HG03439 (cell line): Measurements from ENCODE around the gene CEACAM1.
"Not testable (repeated sequence)": the region's sequence is repeated elsewhere in the genome, so short reads cannot be mapped to it uniquely, and the experiment has no call there.

Experiments
- ATAC-seq: cut with Tn5 transposase; IDR thresholded peaks from one replicate; pipeline ENCODE4 v1.9.1; 2021; ENCODE audit warnings: mild to moderate bottlenecking, moderate library complexity; ENCODE audit not compliant: unreplicated experiment

Gene CEACAM1

DNA sequence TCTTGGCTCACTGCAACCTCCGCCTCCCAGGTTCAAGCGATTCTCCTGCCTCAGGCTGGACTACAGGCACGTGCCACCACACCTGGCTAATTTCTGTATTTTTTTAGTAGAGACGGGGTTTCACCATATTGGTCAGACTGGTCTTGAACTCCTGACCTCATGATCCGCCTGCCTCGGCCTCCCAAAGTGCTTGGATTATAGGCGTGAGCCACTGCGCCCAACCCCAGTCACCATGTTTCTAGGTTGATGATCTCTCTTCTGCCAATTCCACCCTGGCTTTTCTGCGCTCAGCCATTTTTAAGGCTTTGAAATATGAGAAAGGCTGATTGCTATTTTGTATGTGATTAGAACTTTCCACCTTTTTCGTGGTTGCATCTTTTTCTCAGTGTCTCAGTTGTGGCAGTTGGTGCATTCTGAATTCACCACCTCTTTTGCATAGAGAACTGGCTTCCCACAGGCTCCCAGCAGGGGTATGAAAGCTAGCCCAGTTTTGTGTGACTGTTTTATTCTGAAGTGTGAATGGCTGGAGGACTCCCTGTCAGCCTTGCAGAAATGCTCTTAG is 15.5 kb downstream of the CEACAM1 start:
- no peak for ATAC-seq

DNA sequence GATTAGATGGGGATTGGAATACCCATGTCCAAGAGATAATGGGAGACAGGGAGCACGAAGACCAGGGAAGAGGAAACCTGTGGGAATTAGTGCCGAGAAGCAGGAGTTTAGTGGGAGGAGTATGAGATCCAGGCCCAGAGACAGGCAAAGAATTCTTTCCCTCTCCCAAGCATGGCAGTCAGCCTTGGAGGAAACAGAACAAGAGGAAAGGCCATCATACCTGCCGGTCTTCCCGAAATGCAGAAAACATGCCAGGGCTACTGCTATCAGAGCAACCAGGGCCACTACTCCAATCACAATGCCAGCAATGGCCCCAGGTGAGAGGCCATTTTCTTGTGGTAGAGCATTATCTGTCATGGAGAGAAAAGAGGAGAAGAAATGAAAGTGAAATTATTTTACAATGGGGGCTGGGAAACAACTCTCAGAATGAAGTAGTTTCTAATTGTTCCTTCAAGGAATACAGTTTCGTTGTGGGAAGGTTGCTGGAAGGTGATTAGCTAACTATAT is 16.1 kb downstream of the CEACAM1 start:
- ATAC-seq, result no peak

DNA sequence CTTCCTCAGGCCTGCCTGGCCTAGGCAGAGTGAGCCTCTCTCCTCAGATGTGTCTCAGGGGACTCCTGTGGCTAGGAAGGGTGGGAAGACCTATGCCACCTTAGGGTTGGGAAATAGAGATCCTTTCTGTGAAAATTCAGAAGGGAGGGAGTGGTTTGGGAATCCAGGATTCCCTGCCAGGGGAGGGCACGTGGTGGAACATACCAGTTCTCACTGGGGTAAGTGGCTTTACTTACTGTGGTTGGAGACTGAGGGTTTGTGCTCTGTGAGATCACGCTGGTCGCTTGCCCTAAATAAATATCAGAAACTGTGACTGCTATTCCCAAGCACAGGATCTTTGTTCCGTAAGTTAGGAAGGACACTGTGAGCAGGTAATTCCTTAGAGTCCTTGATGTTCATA is 16.9 kb downstream of the CEACAM1 start:
- ATAC-seq, result no peak

DNA sequence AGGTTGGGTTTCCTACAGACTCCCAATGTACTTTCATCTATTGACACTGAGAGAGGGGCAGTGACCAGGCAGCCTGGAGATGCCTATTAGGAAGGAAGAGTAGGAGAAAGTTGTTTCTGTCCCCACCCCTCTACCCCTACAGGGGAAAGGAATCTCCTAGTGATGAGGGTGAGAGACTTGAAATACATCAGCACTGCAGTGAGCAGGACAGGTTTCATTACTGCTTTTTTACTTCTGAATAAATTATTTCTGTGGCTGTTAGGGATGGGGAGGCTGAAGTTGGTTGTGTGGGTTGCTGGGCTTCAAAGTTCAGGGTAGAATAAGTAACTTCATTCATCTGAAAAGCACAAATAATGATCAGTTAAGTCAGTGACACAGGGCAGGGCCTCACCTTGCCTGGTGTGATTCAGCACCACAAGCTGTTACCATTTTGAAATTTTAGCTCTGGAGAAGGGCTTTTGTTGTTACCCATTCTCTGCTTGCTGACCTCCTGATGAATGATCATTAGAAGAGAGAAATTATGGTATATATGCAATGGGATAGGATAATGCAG is 19.3 kb downstream of the CEACAM1 start:
- no peak for ATAC-seq

DNA sequence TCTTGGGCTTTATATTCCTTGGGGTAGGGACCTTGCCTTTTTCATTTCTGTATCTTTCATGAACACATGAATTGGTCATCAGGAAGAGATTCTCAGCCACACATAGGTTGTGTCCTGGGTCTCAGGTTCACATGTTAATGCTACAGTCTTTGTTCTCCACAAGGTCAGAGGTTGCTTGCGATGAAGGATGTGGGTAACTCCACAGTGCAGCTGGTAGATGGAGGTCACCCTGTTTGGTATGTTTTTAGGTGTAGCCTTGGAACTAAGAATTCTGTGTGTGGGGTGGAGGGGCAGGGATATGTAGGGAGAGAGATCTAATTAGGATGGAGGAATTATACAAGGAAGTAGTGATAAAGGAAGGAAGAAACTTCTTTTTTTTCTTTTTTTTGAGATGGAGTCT is 23.2 kb downstream of the CEACAM1 start:
- ATAC-seq, result no peak

DNA sequence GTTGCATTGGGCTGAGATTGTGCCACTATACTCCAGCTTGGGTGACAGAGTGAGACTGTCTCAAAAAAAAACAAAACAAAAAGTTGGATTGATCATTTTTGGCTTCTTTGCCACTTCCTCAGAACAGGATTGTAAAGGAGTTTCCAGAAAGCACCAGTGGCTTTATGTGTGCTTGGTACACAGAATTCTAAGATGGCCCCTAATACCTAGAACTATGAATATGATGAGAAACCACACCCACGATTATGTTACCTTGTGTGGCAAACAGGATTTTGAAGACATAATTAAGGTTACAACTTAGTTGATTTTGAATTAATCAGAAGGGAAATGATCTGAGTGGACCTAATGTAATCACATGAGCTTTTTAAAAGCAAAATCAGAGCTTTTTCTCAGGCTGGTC is 26.5 kb downstream of the CEACAM1 start:
- no peak for ATAC-seq

DNA sequence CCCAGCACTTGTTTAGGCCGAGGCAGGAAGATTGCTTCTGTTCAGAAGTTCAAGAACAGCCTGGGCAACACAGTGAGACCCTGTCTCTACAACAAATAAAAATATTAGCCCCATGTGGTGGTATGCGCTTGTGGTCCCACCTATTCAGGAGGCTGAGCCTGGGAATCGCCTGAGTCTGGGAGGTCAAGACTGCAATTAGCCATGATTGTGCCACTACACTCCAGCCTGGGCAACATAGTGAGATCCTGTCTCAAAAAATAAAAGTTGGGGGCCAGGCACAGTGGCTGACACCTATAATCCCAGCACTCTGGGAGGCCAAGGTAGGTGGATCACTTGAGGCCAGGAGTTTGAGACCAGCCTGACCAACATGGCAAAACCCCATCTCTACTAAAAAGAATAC is 27.0 kb downstream of the CEACAM1 start:
- not testable (repeated sequence) for ATAC-seq

DNA sequence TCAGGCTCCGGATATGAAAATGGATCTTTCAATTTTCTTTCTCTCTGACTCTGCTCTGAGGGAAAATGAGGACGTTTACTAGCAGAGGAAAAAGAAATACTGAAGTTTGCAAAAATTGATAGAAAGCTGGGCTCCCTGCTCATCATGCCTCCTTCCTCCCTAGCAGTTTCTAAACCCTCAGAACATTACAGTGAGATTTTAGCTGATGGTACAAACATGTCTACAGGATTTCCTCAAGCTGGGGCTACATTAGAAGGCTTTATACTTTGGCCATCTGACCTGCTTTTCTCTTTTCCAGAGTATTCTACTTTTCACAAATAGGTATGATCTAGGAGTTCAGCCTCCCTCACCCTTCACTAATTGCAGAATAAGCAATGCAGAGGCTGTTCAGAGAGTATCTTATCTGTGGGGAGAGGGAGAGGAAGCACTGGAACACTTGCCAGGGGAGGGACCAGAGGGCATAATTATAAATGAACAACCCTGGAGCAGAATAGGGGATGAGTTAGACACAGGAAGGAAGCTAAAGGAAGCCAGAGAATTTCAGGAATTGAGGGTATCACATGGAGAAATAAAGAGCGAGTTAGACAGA is 30.0 kb downstream of the CEACAM1 start:
- ATAC-seq, result no peak

DNA sequence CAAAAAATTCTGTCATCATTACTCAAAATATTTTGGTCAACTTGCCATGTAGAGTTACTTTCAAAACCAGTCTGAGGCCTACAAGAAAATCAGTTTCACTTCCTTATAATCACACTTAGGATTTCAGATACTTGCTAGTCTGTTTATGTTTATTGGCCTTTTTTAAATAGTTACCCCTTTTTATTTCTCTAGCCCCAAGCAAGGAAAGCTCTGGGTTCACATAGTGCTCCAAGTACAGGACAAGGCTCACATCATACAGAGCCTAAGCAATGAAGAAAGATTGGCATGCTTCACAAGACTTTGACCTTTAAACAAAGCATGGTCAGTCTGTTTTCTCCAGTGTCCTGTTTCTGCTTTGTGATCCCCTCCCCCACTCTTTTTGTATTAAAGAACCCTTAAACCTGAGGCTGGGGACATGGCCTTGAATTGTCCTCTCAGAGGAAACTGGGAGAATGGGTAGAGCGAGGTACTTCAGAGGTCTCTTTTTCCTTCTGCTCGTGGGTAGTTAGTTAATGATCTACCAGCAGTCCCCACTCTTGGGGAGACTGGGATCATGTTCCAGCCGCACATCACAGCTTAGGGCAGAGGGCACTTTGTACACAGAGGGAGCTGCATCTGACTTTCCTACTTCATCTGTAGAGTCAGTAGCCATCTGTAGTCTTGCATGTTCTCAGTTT is 30.7 kb downstream of the CEACAM1 start:
- peak; percentile 63 for ATAC-seq

DNA sequence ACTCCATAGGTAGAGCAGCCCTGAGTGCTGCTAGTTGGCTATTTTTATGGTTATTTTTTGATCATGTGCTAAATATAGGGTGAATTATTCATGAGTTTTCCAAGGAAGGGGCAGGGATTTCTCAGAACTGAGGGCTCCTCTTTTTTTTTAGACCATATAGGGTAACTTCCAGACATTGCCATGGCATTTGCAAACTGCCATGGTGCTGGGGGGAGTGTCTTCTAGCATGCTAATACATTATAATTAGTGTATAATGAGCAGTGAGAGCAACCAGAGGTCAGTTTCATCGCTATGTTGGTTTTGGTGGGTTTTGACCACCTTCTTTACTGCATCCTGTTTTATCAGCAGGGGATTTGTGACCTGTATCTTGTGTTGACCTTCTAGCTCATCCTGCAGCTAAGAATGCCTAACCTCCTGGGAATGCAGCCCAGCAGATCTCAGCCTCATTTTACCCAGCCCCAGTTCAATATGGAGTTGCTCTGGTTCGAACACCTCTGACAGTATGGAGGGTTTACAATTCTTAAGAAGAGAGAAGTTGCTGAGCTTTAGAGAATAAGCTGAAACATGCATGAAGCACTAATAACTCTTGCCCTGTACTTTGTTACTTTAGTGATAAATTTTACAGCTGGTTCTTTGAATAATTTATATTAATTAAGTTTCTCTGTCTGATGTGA is 31.7 kb downstream of the CEACAM1 start:
- ATAC-seq, result no peak

DNA sequence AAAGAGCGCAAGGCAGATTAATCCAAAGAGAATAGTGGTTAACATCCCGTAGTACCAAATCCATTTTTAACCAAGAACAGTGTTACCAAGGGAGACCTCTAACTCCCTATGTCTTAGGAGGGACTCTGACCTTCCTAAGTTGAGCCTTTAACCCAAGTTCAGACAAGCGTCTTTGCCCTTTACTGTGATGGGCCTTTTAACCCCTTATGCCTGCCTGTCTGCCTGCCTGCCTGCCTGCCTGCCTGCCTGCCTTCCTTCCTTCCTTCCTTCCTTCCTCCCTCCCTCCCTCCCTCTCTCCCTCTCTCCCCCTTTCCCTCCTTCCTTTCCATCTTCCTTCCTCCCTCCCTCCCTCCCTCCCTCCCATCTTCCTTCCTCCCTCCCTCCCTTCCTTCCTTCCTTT is 32.6 kb downstream of the CEACAM1 start:
- no peak for ATAC-seq

DNA sequence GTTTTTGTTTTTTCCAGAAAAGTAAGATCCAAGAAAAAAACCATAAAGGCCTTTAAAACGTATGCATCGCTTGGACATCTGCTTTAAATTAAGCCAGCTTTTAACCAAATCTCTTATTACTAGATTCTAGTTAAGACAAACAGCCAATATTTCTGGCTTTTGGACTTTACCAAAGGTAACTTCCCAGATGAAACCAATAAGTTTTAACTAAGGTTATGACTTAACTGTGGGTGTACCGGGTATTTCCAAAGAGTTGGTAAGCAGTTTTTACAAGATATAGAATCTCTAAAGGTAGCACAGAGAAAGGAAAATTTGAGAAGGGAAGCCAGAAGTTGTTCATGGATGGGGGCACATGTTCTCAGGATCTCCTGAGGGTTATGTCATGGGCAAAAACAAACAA is 34.0 kb downstream of the CEACAM1 start:
- ATAC-seq, result no peak

DNA sequence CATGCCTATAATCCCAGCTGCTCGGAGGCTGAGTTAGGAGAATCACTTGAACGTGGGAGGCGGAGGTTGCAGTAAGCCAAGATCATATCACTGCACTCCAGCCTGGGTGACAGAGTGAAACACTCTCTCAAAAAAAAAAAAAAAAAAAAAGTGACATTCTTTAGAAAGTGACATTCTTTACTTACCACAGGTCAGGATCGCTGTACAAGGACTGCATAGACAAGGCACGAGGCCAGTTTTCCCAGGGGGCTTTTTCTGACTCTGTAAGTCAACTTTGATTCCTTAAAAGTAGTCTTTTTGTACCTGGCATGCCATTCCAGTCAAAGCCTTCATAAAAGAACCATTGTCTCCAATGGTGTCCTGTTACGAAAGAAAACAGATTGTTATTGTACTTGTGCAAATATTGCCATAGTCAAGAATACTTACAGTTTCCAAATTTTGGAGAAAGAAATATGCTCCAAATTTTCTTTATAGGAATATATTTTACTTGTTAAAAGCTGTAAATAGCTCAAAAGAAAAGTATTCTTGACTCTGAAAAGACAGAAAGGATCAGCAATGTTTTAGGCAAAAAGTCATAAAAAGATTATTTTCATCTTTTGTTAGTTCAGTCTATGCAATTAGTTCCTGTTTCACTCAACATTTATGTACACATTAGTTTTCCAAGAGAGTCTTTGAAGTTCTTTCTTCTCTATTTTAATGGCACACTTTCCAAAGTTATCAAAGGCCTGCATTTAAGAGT is 39.3 kb downstream of the CEACAM1 start:
- no peak for ATAC-seq

DNA sequence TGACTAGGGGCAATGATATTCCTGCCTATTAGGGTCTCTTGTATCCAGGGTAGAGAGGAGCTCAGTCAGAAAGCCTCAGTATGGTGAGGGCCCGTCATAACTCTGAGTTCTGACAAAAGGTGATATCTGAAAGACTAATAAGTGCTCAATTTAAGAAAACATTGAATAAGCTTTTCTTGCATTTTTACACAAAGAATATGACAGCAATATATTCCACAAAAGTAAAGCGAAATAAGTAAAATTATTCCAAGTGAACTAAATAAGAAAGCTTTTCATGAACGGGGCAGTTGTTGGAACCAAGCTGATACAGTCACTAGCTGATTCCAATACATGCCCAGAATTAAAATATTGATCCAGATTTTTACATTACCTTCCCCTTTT is 40.5 kb downstream of the CEACAM1 start:
- no peak for ATAC-seq

DNA sequence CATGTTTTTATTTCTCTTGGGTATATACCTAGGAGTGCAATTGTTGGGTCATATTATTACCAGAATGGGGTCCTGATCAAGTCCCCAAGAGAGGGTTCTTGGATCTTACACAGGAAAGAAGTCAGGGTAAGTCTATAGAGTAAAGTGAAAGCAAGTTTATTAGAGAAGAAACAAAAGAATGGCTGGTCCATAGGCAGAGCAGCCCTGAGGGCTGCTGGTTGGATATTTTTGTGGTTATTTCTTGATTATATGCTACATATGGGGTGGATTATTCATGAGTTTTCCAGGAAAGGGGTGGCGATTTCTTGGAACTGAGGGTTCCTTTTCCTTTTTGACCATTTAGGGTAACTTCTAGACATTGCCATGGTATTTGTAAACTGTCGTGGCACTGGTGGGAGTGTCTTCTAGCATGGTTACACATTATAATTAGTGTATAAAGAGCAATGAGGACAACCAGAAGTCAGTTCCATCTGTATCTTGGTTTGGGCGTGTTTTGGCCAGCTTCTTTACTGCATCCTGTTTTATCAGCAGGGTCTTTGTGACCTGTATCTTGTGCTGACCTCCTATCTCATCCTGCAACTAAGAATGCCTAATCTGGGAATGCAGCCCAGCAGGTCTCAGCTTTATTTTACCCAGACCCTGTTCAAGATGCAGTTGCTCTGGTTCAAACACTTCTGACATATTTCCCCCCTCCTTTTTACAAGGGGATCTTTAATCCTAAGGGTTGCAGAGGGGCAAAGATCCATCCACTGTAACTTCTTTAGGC is 41.1 kb downstream of the CEACAM1 start:
- ATAC-seq, result no peak

DNA sequence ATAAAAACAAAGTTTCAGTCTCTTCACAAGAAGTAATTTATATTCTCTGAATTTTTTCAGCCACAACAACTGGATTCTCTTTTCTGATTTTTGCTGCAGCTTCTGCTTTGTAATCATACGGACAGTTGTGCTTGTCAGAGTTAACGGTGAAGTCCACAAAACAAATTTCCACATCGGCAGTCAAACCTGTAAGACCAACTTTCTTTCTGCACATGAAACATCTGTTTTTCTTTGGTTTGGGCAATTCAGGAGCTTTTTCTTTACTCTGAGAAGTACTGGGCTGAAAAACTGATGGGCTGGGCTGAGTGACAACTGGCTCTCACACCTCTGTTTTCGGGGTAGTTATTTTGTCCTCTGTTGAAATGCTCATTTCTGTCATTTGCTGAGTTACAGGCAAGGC is 43.2 kb downstream of the CEACAM1 start:
- not testable (repeated sequence) for ATAC-seq

DNA sequence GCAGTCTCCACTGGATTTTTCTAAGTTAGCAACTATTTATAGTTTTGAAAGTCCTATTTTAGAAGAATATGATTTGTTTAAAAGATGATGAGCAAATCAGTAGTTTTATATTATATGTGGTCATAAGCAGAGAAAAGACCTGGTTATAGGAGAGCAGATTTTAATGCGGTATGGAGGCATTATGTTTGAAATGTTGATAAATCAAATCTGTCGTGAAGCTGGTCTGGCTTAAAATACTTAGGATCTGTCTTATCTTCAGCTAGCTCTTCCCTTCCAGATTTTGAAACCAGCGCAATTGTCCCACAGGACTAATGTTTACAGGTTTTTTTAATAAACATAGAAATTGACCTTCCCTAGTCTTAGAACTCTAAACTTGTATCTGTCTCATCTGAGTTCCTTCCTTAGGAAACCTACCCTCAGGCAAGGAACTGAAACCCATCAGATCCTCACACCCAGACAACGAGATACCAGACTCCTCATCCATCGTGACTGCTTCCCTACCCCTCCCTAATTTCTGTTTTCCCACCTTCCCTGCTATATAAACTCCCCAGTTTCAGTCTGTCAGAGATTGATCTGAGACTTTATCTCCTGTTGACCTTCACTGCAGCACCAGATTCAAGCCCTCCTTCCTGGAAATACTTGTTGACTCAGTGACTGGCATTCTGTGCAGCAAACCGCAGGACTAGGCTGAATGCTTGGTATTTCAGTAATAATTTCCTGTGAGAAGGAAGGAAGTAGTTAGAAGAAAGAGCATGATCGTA is 47.8 kb downstream of the CEACAM1 start:
- no peak for ATAC-seq

DNA sequence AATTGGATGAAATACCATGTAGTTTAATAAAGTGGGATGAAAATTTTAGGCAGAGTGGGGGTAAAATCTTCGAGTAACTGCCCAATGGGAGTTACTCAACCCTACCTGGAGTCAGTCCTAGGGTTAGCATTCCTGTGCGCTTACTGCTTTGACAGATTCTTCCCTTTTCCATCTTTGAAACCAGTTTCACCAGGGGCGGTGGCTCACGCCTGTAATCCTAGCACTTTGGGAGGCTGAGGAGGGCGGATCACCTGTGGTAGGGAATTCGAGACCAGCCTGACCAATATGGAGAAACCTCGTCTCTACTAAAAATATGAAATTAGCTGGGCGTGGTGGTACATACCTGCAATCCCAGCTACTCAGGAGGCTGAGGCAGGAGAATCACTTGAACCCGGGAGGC is 48.5 kb downstream of the CEACAM1 start:
- ATAC-seq, result no peak

DNA sequence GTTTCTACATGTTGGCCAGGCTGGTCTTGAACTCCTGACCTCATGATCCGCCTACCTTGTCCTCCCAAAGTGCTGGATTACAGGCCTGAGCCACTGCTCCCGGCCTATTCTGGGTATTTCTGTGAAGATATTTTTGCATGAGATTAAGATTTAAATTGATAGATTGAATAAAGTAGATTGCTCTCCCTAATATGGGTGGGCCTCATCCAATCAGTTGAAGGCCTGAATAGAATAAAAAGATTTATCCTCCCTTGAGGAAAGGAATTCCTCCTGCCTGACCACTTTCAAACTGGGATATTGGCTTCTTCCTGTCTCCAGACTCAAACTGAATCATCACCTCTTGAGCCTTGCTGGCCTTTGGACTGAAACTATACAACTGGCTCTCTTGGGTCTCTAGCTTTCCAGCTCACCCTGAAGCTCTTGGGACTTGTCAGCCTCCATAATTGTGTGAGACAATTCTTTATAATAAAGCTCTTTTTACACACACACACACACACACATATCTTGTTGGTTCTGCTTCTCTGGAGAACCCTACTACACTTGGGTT is 49.4 kb downstream of the CEACAM1 start:
- ATAC-seq, result no peak
